NCI-H1436 treated with DMSO at 0.1 percent for 48 hours (cell line): ENCODE results near the gene MTHFD1L.
"Not testable (repeated sequence)": the region's sequence is repeated elsewhere in the genome, so short reads cannot be mapped to it uniquely, and the experiment has no call there.

Experiments used
- DNase-seq: peaks from one replicate; lab custom pipeline; 2025; lab: John Stamatoyannopoulos, UW

MTHFD1L gene

GRCh38 chr6:151095538-151096254 is 230.2 kb downstream of the MTHFD1L start:
- DNase-seq: peak; percentile 2

GRCh38 chr6:151096255-151096612 is 230.7 kb downstream of the MTHFD1L start:
- DNase-seq: no peak

GRCh38 chr6:151096691-151097606 is 231.4 kb downstream of the MTHFD1L start:
- no peak for DNase-seq

GRCh38 chr6:151098166-151098565 is 232.7 kb downstream of the MTHFD1L start:
- DNase-seq: no peak

- DNase-seq: no peak
These were observed 234.8 kb downstream of the MTHFD1L start for GRCh38 chr6:151100326-151100725.

GRCh38 chr6:151101161-151101815 is 235.8 kb downstream of the MTHFD1L start:
- DNase-seq: no peak

- no peak for DNase-seq
These were observed 236.6 kb downstream of the MTHFD1L start for GRCh38 chr6:151101816-151102694.

GRCh38 chr6:151103266-151103665 is 237.8 kb downstream of the MTHFD1L start:
- no peak for DNase-seq

- DNase-seq: no peak
These were observed 242.5 kb downstream of the MTHFD1L start for GRCh38 chr6:151107897-151108427.

GRCh38 chr6:151108548-151108947 is 243.0 kb downstream of the MTHFD1L start:
- DNase-seq: no peak

GRCh38 chr6:151109361-151109760 is 243.9 kb downstream of the MTHFD1L start:
- no peak for DNase-seq

GRCh38 chr6:151109869-151110575 is 244.5 kb downstream of the MTHFD1L start:
- no peak for DNase-seq

- DNase-seq: no peak
These were observed 245.0 kb downstream of the MTHFD1L start for GRCh38 chr6:151110576-151110905.

- no peak for DNase-seq
These were observed 246.2 kb downstream of the MTHFD1L start for GRCh38 chr6:151111670-151112069.

GRCh38 chr6:151112130-151112529 is 246.6 kb downstream of the MTHFD1L start:
- DNase-seq: no peak

- not testable (repeated sequence) for DNase-seq
These were observed 247.4 kb downstream of the MTHFD1L start for GRCh38 chr6:151112884-151113283.

GRCh38 chr6:151113641-151114040 is 248.1 kb downstream of the MTHFD1L start:
- DNase-seq: no peak

GRCh38 chr6:151118461-151119123 is 253.1 kb downstream of the MTHFD1L start:
- DNase-seq: no peak

GRCh38 chr6:151119823-151120524 is 254.5 kb downstream of the MTHFD1L start:
- DNase-seq: no peak

GRCh38 chr6:151121900-151122299 is 256.4 kb downstream of the MTHFD1L start:
- DNase-seq: no peak
